SK-N-SH (cell line): Measurements from ENCODE around the gene DOK7. TPM values are rescaled to one million over a fixed set of nuclear protein-coding genes. Genes with fewer than 3 reads are reported as not detected.

Source experiments
- CTCF ChIA-PET: fragments of 300-600, 350-600 bp; formaldehyde crosslinking; extraction: SDS; loops from one replicate; lab custom pipeline; 2021; lab: Yijun Ruan, JAX
- POLR2A ChIA-PET: fragments of 350-600 bp; sonication (Branson Sonifier 250); formaldehyde crosslinking; extraction: SDS; loops from one replicate; lab custom pipeline; 2020; ENCODE audit warnings: antibody characterized with exemption, inconsistent platforms; lab: Yijun Ruan, JAX
- DNase-seq: peaks from one replicate; pipeline ENCODE4 v3.0.0; 2012
- H2AFZ ChIP-seq: fragments of 200-600 bp; sonication (generic); 2 replicates; pipeline ENCODE4 v1.8.1; 2016; ENCODE audit warnings: antibody characterized with exemption, mild to moderate bottlenecking, low read depth
- H3F3A ChIP-seq: fragments of 200-600 bp; sonication (generic); replicated peaks from 2 replicates; pipeline ENCODE3; 2016; ENCODE audit warnings: antibody characterized with exemption, mild to moderate bottlenecking; ENCODE audit not compliant: insufficient read depth
- H3K27ac ChIP-seq, 2 experiments: fragments of 200-500 bp in 1 of 2; fragments of 200-600 bp in 1 of 2; sonication (Bioruptor generic) in 1 of 2; sonication (generic), shearing (Covaris generic) in 1 of 2; 2 replicates each; pipeline versions ENCODE4 v1.5.1 to v1.6.1; 2014 to 2016; ENCODE audit warnings: low read depth in 2 of 2, inconsistent platforms in 1 of 2, low read length in 1 of 2, mild to moderate bottlenecking in 1 of 2, mixed read lengths in 1 of 2
- H3K27me3 ChIP-seq: fragments of 200-600 bp; sonication (generic), shearing (Covaris generic); 2 replicates; pipeline ENCODE4 v1.6.1; 2016; ENCODE audit warnings: mixed run types; ENCODE audit not compliant: insufficient read depth
- H3K36me3 ChIP-seq, 2 experiments: fragments of 200-500 bp in 1 of 2; fragments of 200-600 bp in 1 of 2; sonication (Bioruptor generic) in 1 of 2; sonication (generic) in 1 of 2; replicated peaks in 1 of 2; 2 replicates each; pipeline versions ENCODE3 to v1.5.1; 2014 to 2016; ENCODE audit warnings: low read length in 1 of 2, mild to moderate bottlenecking in 1 of 2; ENCODE audit not compliant: insufficient read depth in 2 of 2, control insufficient read depth in 1 of 2
- H3K4me1 ChIP-seq, 2 experiments: fragments of 200-500 bp in 1 of 2; fragments of 200-600 bp in 1 of 2; sonication (Bioruptor generic) in 1 of 2; sonication (generic), shearing (Covaris generic) in 1 of 2; 2 replicates each; pipeline versions ENCODE4 v1.5.1 to v1.6.1; 2014 to 2016; ENCODE audit warnings: low read depth in 1 of 2, low read length in 1 of 2, mixed run types in 1 of 2; ENCODE audit not compliant: insufficient read depth in 2 of 2, control insufficient read depth in 1 of 2
- H3K4me2 ChIP-seq: fragments of 200-600 bp; sonication (generic), shearing (Covaris generic); 2 replicates; pipeline ENCODE4 v1.6.1; 2017; ENCODE audit warnings: mixed run types
- H3K4me3 ChIP-seq, 2 experiments: fragments of 200-500 bp in 1 of 2; fragments of 200-600 bp in 1 of 2; sonication (Bioruptor generic) in 1 of 2; sonication (generic), shearing (Covaris generic) in 1 of 2; 2 replicates each; pipeline versions ENCODE4 v1.5.1 to v1.8.1; 2014 to 2016; ENCODE audit warnings: low read depth in 2 of 2, inconsistent platforms in 1 of 2, low read length in 1 of 2, mild to moderate bottlenecking in 1 of 2, mixed read lengths in 1 of 2, moderate library complexity in 1 of 2
- H3K79me2 ChIP-seq: fragments of 200-600 bp; sonication (generic); 2 replicates; pipeline ENCODE4 v1.8.1; 2017; ENCODE audit warnings: mild to moderate bottlenecking; ENCODE audit not compliant: insufficient read depth
- H3K9ac ChIP-seq: fragments of 200-600 bp; sonication (generic); 2 replicates; pipeline ENCODE4 v1.6.1; 2017; ENCODE audit warnings: mixed run types
- H3K9me2 ChIP-seq: fragments of 200-600 bp; sonication (generic); 2 replicates; pipeline ENCODE4 v1.6.1; 2017; ENCODE audit warnings: mixed run types
- H3K9me3 ChIP-seq: fragments of 200-600 bp; sonication (generic); 2 replicates; pipeline ENCODE4 v1.6.1; 2017; ENCODE audit warnings: mixed run types, mild to moderate bottlenecking, moderate library complexity
- H4K20me1 ChIP-seq: fragments of 200-600 bp; sonication (generic); 2 replicates; pipeline ENCODE4 v1.6.1; 2017; ENCODE audit warnings: mild to moderate bottlenecking, mixed run types; ENCODE audit not compliant: insufficient read depth
- CTCF ChIP-seq: fragments of 200-600 bp; sonication (generic); IDR thresholded peaks from 2 replicates; pipeline ENCODE4 v1.6.1; 2017; ENCODE audit warnings: antibody characterized with exemption, mild to moderate bottlenecking, moderate library complexity
- FOSL2 ChIP-seq: IDR thresholded peaks from 2 replicates; pipeline ENCODE4 v1.4.0; 2012; ENCODE audit warnings: low read depth, mild to moderate bottlenecking, moderate library complexity, borderline replicate concordance
- GABPA ChIP-seq: IDR thresholded peaks from 2 replicates; pipeline ENCODE4 v1.4.0; 2012; ENCODE audit warnings: low read depth, mild to moderate bottlenecking
- MAX ChIP-seq: IDR thresholded peaks from 2 replicates; pipeline ENCODE4 v1.4.0; 2012; ENCODE audit warnings: low read depth
- NFIC ChIP-seq: IDR thresholded peaks from 2 replicates; pipeline ENCODE4 v1.4.0; 2012; ENCODE audit warnings: borderline replicate concordance
- NRF1 ChIP-seq: IDR thresholded peaks from 2 replicates; pipeline ENCODE4 v1.6.1; 2012; ENCODE audit warnings: low read depth, mild to moderate bottlenecking, low read length
- POLR2AphosphoS5 ChIP-seq: IDR thresholded peaks from 2 replicates; pipeline ENCODE4 v1.6.1; 2012; ENCODE audit warnings: low read depth, low read length
- RAD21 ChIP-seq: IDR thresholded peaks from 2 replicates; pipeline ENCODE4 v1.6.1; 2012; ENCODE audit warnings: mild to moderate bottlenecking, low read length
- RFX5 ChIP-seq: IDR thresholded peaks from 2 replicates; pipeline ENCODE4 v1.6.1; 2012; ENCODE audit warnings: mild to moderate bottlenecking, improper control_type of control experiment, low read length
- TAF1 ChIP-seq: IDR thresholded peaks from 2 replicates; pipeline ENCODE4 v1.6.1; 2012; ENCODE audit warnings: low read depth, mild to moderate bottlenecking, low read length, moderate library complexity, borderline replicate concordance
- TCF12 ChIP-seq: IDR thresholded peaks from 2 replicates; pipeline ENCODE4 v1.4.0; 2012
- USF1 ChIP-seq: IDR thresholded peaks from 2 replicates; pipeline ENCODE4 v1.4.0; 2012; ENCODE audit warnings: low read depth, borderline replicate concordance
- USF2 ChIP-seq: fragments of 150-350 bp; IDR thresholded peaks from 2 replicates; pipeline ENCODE4 v1.6.1; 2017; ENCODE audit warnings: antibody characterized with exemption, low read length, low read depth, borderline replicate concordance
- YY1 ChIP-seq: IDR thresholded peaks from 2 replicates; pipeline ENCODE4 v1.4.0; 2012; ENCODE audit warnings: low read depth, mild to moderate bottlenecking
- WGBS: methylation state at CpG from one replicate; pipeline ENCODE4 v1.1.6; 2017; ENCODE audit warnings: low lambda C conversion rate; 5-methylcytosine and 5-hydroxymethylcytosine counted together
- polyA plus RNA-seq, 3 experiments: library from polyadenylated mRNA; depleted of rRNA; stranded (reverse); fragments of >200 nt; gene quantifications; 2 replicates each; pipeline ENCODE4 v1.2.3, GENCODE V29; 2012

DOK7 gene
- polyA plus RNA-seq, 1 of the 3 experiments (the other 2 are of a cell fraction) = not detected

- DNase-seq = no peak
- CTCF ChIA-PET = interaction anchor here (0.7 to 12.3 kb wide), 5 partner anchors 9 to 91 kb away, joined by 3 to 142 read pairs (median 3); no protein-coding TSS in a partner anchor
Measured at GRCh38 chr4:3436798-3437581, 26.1 kb upstream of the DOK7 start.

GRCh38 chr4:3437582-3437936 is 25.5 kb upstream of the DOK7 start:
- peak overlapping the region; percentile 46 for H3K9ac ChIP-seq
- 86% methylated on average over 6 of the region's 9 CpGs for WGBS
- no peak for DNase-seq
- H3K27ac ChIP-seq = peak overlapping the region in 1 of 2 experiments; percentile 61; a peak in 1 of 4 replicates
- ChIA-PET CTCF (interaction anchor here (1.2 to 12.3 kb wide), 4 partner anchors 10 to 92 kb away, joined by 3 to 142 read pairs (median 4); no protein-coding TSS in a partner anchor), POLR2A (no interaction called here)
- no peaks in the 10 kb centered on the region for H3K27me3 ChIP-seq
- H3K36me3 ChIP-seq = no peaks in the 10 kb centered on the region
- no peaks in the 10 kb centered on the region for H3F3A ChIP-seq
- H3K4me3 ChIP-seq = no peak overlapping the region
- H4K20me1 ChIP-seq = no peaks in the 10 kb centered on the region
- H3K9me2 ChIP-seq = no peaks in the 10 kb centered on the region
- H3K4me1 ChIP-seq = peaks cover 4 to 13% of the 10 kb centered on the region in 2 experiments; a peak in 3 of 4 replicates
- H3K4me2 ChIP-seq = no peak overlapping the region
- H2AFZ ChIP-seq = no peak overlapping the region
- no peaks in the 10 kb centered on the region for H3K79me2 ChIP-seq
- no peaks in the 10 kb centered on the region for H3K9me3 ChIP-seq
- TF ChIP-seq FOSL2 (no peak), YY1 (no peak), RFX5 (no peak), MAX (no peak), NRF1 (no peak), USF1 (no peak), TAF1 (no peak), RAD21 (no peak)

More at GRCh38 chr4:3436798-3437581, 26.1 kb upstream of the DOK7 start:
- H4K20me1 ChIP-seq = no peaks in the 10 kb centered on the region
- no peaks in the 10 kb centered on the region for H3K36me3 ChIP-seq
- no peaks in the 10 kb centered on the region for H3K79me2 ChIP-seq
- no peak overlapping the region for H2AFZ ChIP-seq
- H3K27me3 ChIP-seq = no peaks in the 10 kb centered on the region
- H3K9me3 ChIP-seq = no peaks in the 10 kb centered on the region
- peaks cover 4 to 13% of the 10 kb centered on the region in 2 experiments; a peak in 3 of 4 replicates for H3K4me1 ChIP-seq
- peak overlapping the region; percentile 46 for H3K9ac ChIP-seq
- no peaks in the 10 kb centered on the region for H3F3A ChIP-seq
- peak overlapping the region; percentile 20 to 61; a peak in 3 of 4 replicates for H3K27ac ChIP-seq
- 88% methylated on average over 7 of the region's 19 CpGs for WGBS
- peak; percentile 61; the same call in 1 of the 2 replicates for TF ChIP-seq TAF1
- TF ChIP-seq NFIC = 0 out of 2 replicates have a peak, but pooled peaks have one; percentile 6
- no peak for TF ChIP-seq TCF12
- TF ChIP-seq RAD21 = no peak
- TF ChIP-seq USF2 = no peak
- TF ChIP-seq MAX = peak; percentile 97
- no peak for TF ChIP-seq CTCF
- no peak for TF ChIP-seq GABPA
- peak; percentile 46; the same call in 1 of the 2 replicates for TF ChIP-seq FOSL2
- TF ChIP-seq POLR2AphosphoS5 = peak; percentile 54; the same call in 1 of the 2 replicates
- peak overlapping the region; percentile 21 for H3K4me2 ChIP-seq
- H3K4me3 ChIP-seq = no peak overlapping the region
- POLR2A ChIA-PET = no interaction called here
- H3K9me2 ChIP-seq = no peaks in the 10 kb centered on the region
